Measurements from ENCODE around the gene AFP. TPM values are rescaled to one million over a fixed set of nuclear protein-coding genes. Genes with fewer than 3 reads are reported as not detected.
A peak's percentile ranks its signal among the peaks of the same experiment; 100 is the strongest.

Gene AFP
- total and polyA plus RNA-seq, 2 of the 13 experiments (the other 11 are each of a cell fraction or from before 2014, with no cell fraction given), result 9,434 to 13,105 TPM

DNA sequence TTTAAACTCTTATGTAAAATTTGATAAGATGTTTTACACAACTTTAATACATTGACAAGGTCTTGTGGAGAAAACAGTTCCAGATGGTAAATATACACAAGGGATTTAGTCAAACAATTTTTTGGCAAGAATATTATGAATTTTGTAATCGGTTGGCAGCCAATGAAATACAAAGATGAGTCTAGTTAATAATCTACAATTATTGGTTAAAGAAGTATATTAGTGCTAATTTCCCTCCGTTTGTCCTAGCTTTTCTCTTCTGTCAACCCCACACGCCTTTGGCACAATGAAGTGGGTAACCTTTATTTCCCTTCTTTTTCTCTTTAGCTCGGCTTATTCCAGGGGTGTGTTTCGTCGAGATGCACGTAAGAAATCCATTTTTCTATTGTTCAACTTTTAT is 32.0 kb upstream of the AFP start, which contains the start of gene ALB (continued):
- TF ChIP-seq RNF2 (conservative IDR thresholded peaks at IDR 0.05; ENCODE audit: low read depth) (no peak), ZSCAN29 (CRISPR knock-in tag; conservative IDR thresholded peaks at IDR 0.05) (no peak)

DNA sequence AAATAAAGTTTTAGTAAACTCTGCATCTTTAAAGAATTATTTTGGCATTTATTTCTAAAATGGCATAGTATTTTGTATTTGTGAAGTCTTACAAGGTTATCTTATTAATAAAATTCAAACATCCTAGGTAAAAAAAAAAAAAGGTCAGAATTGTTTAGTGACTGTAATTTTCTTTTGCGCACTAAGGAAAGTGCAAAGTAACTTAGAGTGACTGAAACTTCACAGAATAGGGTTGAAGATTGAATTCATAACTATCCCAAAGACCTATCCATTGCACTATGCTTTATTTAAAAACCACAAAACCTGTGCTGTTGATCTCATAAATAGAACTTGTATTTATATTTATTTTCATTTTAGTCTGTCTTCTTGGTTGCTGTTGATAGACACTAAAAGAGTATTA is 31.6 kb upstream of the AFP start:
- Histone ChIP-seq H3K36me3 (replicated peaks in 1 of 2; ENCODE audit: control insufficient read depth in 1 of 2, insufficient read depth in 2 of 2, low read length in 2 of 2) (peaks cover 3 to 22% of the 10 kb centered on the region in 2 experiments; a peak in 4 of 5 replicates), H4K20me1 (ENCODE audit: insufficient read depth, low read length) (peaks cover 5% of the 10 kb centered on the region; the same call in 1 of the 2 replicates), H3K79me2 (ENCODE audit: insufficient read depth, low read length) (peaks cover 67% of the 10 kb centered on the region), H3K4me2 (ENCODE audit: low read depth, low read length) (peak overlapping the region; percentile 77), H3K4me3 (replicated peaks in 1 of 3; ENCODE audit: insufficient read depth in 1 of 3, low read depth in 2 of 3, low read length in 3 of 3) (peak overlapping the region; percentile 68 to 86 (median 71); a peak in 5 of 6 replicates), H3K27me3 (ENCODE audit: control insufficient read depth in 1 of 2, insufficient read depth in 2 of 2, low read length in 2 of 2) (no peaks in the 10 kb centered on the region), H3K9ac (ENCODE audit: insufficient read depth, low read depth, low read length) (peak overlapping the region; percentile 92), H3K9me3 (ENCODE audit: low read length) (no peaks in the 10 kb centered on the region), H2AFZ (ENCODE audit: low read length) (no peak overlapping the region), H3K27ac (ENCODE audit: extremely low read length, insufficient read depth, low read length) (peak overlapping the region; percentile 89), H3K4me1 (ENCODE audit: insufficient read depth, low read length) (peaks cover 59% of the 10 kb centered on the region)
- ChIA-PET CTCF (ENCODE audit: low intra/inter-chr PET ratio, low total read pairs) (no interaction called here), POLR2A (interaction anchor here (1.0 to 2.5 kb wide), 11 partner anchors 11 to 63 kb away, joined by 3 to 34 read pairs (median 5); no protein-coding TSS in a partner anchor)
- ATAC-seq, result no peak
- 7% methylated on average over 1 of the region's 1 CpG for whole genome bisulfite sequencing (ENCODE audit: low lambda C conversion rate)
- intact Hi-C loops (cut with micrococcal nuclease; ENCODE audit: unreplicated experiment) (no loop called here), in situ Hi-C loops (cut with HindIII; ENCODE audit: extremely low pct_ligation_motif_present, low pct_unique_long_range_greater_than_20kb) (no loop called here)
- DNase-seq (ENCODE audit: low spot score), result no peak
- FAIRE-seq, result no peak
- TSS peak; percentile 72 for BruUV-seq (replicated peaks)
- TF ChIP-seq MTA3 (CRISPR knock-in tag; IDR thresholded peaks at IDR 0.05), result no peak
- no peak for TF ChIP-seq ATM (IDR thresholded peaks at IDR 0.05; ENCODE audit: borderline replicate concordance)
- TF ChIP-seq ZSCAN30 (CRISPR knock-in tag; IDR thresholded peaks at IDR 0.05), result no peak; the same call in 1 of the 2 replicates
- TF ChIP-seq ZNF17 (CRISPR knock-in tag; IDR thresholded peaks at IDR 0.05), result no peak
- TF ChIP-seq KLF11 (CRISPR knock-in tag; IDR thresholded peaks at IDR 0.05), result 0 out of 2 replicates have a peak, but pooled peaks have one; percentile 11
- TF ChIP-seq, protein P1, sequence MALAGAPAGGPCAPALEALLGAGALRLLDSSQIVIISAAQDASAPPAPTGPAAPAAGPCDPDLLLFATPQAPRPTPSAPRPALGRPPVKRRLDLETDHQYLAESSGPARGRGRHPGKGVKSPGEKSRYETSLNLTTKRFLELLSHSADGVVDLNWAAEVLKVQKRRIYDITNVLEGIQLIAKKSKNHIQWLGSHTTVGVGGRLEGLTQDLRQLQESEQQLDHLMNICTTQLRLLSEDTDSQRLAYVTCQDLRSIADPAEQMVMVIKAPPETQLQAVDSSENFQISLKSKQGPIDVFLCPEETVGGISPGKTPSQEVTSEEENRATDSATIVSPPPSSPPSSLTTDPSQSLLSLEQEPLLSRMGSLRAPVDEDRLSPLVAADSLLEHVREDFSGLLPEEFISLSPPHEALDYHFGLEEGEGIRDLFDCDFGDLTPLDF (CRISPR knock-in tag; IDR thresholded peaks at IDR 0.05), result peak; percentile 4; the same call in 1 of the 2 replicates
- TF ChIP-seq GTF2F1 (IDR thresholded peaks at IDR 0.05; ENCODE audit: low read length), result 0 out of 2 replicates have a peak, but pooled peaks have one; percentile 2
- TF ChIP-seq SSRP1 (CRISPR knock-in tag; IDR thresholded peaks at IDR 0.05), result peak; percentile 92
- TF ChIP-seq ZNF432 (CRISPR knock-in tag; IDR thresholded peaks at IDR 0.05; ENCODE audit: borderline replicate concordance), result no peak
- TF ChIP-seq BRCA1 (CRISPR knock-in tag; IDR thresholded peaks at IDR 0.05), result 0 out of 2 replicates have a peak, but pooled peaks have one; percentile 14
- no peak for TF ChIP-seq SRF (IDR thresholded peaks at IDR 0.05; ENCODE audit: low read depth, low read length)
- no peak for TF ChIP-seq HIC2 (CRISPR knock-in tag; IDR thresholded peaks at IDR 0.05; ENCODE audit: low read depth)
- no peak for TF ChIP-seq NKX3-1 (CRISPR knock-in tag; IDR thresholded peaks at IDR 0.05)
- TF ChIP-seq FIP1L1 (IDR thresholded peaks at IDR 0.05; ENCODE audit: borderline replicate concordance, insufficient read depth, low read depth, low read length), result no peak
- peak in 1 of 2 experiments; percentile 7; a peak in 1 of 4 replicates for TF ChIP-seq HMGXB4 (CRISPR knock-in tag; IDR thresholded peaks at IDR 0.05; ENCODE audit: borderline replicate concordance in 1 of 2, low read depth in 1 of 2)
- TF ChIP-seq KLF12 (CRISPR knock-in tag; IDR thresholded peaks at IDR 0.05; ENCODE audit: borderline replicate concordance), result peak; percentile 49; the same call in 1 of the 2 replicates
- no peak for TF ChIP-seq ZNF703 (CRISPR knock-in tag; IDR thresholded peaks at IDR 0.05; ENCODE audit: borderline replicate concordance)
- no peak for TF ChIP-seq ZNF780A (CRISPR knock-in tag; IDR thresholded peaks at IDR 0.05)
